H1 (cell line): ENCODE measurements around the gene CPXM1. TPM values are rescaled to one million over a fixed set of nuclear protein-coding genes. Genes with fewer than 3 reads are reported as not detected.

Experiments
- EGR1 ChIP-seq: IDR thresholded peaks from 2 replicates; pipeline ENCODE4 v1.6.1; 2011; ENCODE audit warnings: low read depth, low read length, borderline replicate concordance
- FOSL1 ChIP-seq: IDR thresholded peaks from 2 replicates; pipeline ENCODE4 v1.6.1; 2011; ENCODE audit warnings: mild to moderate bottlenecking, low read depth, low read length, moderate library complexity; ENCODE audit not compliant: insufficient read depth
- KDM1A ChIP-seq: fragments of 200-600, 300-600 bp; sonication (generic); IDR thresholded peaks from 2 replicates; pipeline ENCODE4 v1.7.1; 2016; ENCODE audit warnings: mild to moderate bottlenecking, low read length, borderline replicate concordance
- NANOG ChIP-seq: IDR thresholded peaks from 2 replicates; pipeline ENCODE4 v1.6.1; 2011; ENCODE audit warnings: low read length, low read depth, mild to moderate bottlenecking, inconsistent platforms; ENCODE audit not compliant: insufficient read depth, poor library complexity, severe bottlenecking
- SAP30 ChIP-seq: fragments of 300-600 bp; sonication (generic); IDR thresholded peaks from 2 replicates; pipeline ENCODE4 v1.7.1; 2012; ENCODE audit warnings: low read length, moderate library complexity, mild to moderate bottlenecking, inconsistent platforms; ENCODE audit not compliant: insufficient read depth, insufficient replicate concordance
- polyA plus RNA-seq, 7 experiments: library from polyadenylated mRNA; depleted of rRNA in 3 of 7; stranded (reverse) in 5 of 7; unstranded in 2 of 7; fragments of >200 nt in 5 of 7; fragments of 200-250 nt in 2 of 7; gene quantifications; 1 replicate in 5 of 7; 2 replicates in 1 of 7; 4 replicates in 1 of 7; pipeline versions ENCODE4 v1.2.1 to v1.2.3, GENCODE V29; 2011 to 2013; ENCODE audit warnings: missing spikeins in 2 of 7, mixed read lengths in 2 of 7
- total RNA-seq: library from RNA; stranded (reverse); fragmentation: NEBNext Ultra II Directional; extraction: Animal tissue kit (Norgen Biotek cat#: 25700); gene quantifications from 2 replicates; pipeline ENCODE4 v1.2.1, GENCODE V29; 2021
- TF ChIP-seq, protein P1 (sequence below): IDR thresholded peaks from 2 replicates; pipeline ENCODE4 v1.6.1; 2012; ENCODE audit warnings: inconsistent platforms

The CPXM1 gene
- total and polyA plus RNA-seq, 2 of the 8 experiments (the other 6 are each of a cell fraction or from before 2014, with no cell fraction given): 31.3 to 81.9 TPM

DNA sequence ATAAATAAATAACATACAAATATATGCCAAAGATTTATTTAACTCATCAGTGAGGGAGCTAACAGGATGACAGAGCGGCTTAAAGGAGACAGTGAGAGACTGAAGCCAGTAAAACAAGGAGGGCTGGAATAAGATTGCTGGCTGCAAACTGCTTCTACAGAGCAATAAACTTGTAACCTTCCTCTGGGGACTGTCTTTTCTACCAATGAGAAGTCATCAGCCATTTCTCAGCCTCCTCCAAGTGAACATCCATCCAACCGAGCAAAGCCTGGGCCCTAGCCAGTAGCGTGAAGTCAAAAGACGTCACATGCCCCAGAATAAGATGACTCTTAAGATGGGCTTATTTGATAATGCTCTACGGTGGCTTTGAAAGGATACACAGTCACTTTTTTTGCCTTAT lies 42.5 kb downstream of the CPXM1 start (continued):
- TF ChIP-seq SAP30: no peak
- TF ChIP-seq EGR1: no peak
- no peak for TF ChIP-seq KDM1A
- TF ChIP-seq FOSL1: no peak
- no peak for TF ChIP-seq NANOG
- TF ChIP-seq, protein P1, sequence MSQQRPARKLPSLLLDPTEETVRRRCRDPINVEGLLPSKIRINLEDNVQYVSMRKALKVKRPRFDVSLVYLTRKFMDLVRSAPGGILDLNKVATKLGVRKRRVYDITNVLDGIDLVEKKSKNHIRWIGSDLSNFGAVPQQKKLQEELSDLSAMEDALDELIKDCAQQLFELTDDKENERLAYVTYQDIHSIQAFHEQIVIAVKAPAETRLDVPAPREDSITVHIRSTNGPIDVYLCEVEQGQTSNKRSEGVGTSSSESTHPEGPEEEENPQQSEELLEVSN: no peak
